Kidney glomerular epithelial cell (primary cell): ENCODE data around the gene GPR141.
"Not testable (repeated sequence)": the region's sequence is repeated elsewhere in the genome, so short reads cannot be mapped to it uniquely, and the experiment has no call there.

Source experiments
- DNase-seq: peaks from one replicate; lab custom pipeline; 2025; lab: John Stamatoyannopoulos, UW

GPR141 gene

DNA sequence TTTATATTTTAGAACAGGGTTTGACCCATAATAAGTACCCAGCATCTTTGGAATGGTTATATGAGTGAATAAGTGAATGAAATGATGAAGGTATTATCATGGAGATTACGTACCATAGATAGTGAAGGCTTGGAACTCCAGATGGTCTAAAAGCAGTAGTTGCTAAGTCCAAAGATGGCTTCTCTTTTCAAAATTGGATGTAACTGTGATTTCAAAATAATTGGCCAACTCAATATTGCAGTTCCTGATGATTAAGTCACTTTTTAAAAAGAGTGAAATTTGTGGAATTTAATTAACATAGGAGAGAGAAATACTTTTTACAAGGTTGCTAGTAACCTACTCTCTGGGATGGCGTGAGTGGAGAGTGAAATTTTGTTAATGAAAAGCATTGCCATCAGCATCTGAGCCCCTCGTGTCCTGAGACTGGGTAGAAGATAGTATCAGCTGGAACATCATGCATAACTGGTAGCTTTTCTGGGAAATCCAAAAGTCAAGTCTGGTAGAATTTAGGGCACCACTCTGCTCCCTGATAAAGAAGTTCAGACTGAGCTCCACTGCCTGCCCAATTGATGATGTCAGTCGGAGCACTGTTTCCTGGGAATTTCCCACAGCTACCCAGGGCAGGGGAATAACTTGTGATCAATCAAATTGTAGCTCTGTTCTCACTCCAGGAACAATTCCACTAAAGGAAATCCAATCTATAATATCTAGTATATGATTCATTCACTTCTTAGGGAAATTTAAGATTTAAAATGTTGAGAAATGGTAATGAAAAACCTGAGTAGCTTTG is 3.2 kb downstream of the GPR141 start:
- no peak for DNase-seq

DNA sequence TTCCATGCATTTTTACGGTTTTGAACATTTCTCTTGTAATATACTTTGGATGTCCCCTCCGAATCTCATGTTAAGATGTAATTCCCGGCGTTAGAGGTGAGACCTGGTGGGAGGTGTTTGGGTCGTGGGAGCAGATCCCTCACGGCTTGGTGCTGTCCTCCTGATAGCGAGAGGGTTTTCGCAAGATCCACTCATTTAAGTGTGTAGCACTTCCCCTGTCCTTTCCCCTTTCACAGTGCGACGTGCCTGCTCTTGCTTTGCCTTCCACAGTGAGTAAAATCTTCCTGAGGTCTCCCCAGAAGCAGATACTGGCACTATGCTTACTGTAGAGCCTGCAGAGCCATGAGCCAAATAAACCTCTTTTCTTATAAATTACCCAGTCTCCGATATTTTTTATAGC is 6.6 kb downstream of the GPR141 start:
- DNase-seq: no peak

- no peak for DNase-seq
Measured at GRCh38 chr7:37694208-37695094, 10.9 kb downstream of the GPR141 start.

DNA sequence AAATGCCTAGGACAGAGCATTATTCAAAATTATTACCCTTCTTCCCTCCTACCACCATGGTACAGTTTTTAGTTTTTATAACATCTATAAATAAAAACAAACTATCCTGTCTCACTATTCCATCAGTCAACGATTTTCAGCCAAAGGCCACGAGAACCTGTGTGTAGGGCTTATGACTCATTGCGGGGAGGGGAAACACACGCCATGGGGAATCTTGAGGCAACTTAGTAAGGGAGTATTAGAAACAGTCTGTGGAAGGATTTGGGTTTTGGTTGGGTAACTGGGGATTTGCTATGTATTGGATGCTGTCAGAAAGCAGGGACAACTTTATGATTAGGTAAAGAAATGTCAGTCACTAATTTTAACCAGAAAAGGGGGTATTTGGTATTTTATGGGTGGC is 14.7 kb downstream of the GPR141 start:
- no peak for DNase-seq

DNA sequence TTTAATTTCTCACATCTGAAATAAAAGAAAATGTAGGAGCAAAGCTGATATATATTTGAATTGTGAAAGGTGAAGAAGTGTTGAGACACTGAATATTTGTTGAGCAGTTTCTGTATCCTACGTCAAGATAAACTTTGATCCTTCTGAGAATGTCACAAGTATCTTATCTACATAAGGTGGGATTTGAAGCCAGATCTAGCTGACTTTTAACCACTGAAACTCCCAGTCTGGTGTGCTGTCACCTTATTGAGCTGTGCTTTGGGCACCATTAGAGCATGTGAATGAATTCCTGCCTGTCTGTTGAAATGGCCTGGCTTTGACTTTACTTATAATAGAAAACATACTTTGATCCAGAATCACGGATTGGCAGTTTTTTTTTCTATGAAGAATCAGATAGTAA is 15.2 kb downstream of the GPR141 start:
- DNase-seq: no peak

GRCh38 chr7:37701769-37702168 is 18.2 kb downstream of the GPR141 start:
- DNase-seq: no peak

DNA sequence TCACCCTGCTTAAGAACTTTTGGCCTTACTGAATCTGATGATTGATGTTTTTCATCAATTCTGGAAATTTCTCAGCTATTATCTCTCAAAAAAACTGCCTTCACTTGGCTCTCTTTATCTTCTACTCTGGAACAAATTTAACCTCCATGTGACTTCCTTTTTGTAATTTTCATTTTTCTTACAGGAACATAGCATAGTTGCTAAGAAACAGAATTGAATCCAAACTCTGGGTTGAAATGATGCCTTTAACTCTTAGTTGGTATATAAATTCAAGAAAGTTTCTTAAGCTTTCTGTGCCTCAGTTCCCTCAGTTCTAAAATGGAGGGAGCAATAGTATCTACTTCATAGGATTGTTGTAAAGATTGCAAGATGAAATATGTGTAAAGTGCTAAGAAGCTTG is 19.8 kb downstream of the GPR141 start:
- DNase-seq: no peak

GRCh38 chr7:37704328-37704833 is 20.8 kb downstream of the GPR141 start:
- not testable (repeated sequence) for DNase-seq

GRCh38 chr7:37705976-37706375 is 22.4 kb downstream of the GPR141 start:
- DNase-seq: no peak

GRCh38 chr7:37706804-37707203 is 23.2 kb downstream of the GPR141 start:
- DNase-seq: no peak

DNA sequence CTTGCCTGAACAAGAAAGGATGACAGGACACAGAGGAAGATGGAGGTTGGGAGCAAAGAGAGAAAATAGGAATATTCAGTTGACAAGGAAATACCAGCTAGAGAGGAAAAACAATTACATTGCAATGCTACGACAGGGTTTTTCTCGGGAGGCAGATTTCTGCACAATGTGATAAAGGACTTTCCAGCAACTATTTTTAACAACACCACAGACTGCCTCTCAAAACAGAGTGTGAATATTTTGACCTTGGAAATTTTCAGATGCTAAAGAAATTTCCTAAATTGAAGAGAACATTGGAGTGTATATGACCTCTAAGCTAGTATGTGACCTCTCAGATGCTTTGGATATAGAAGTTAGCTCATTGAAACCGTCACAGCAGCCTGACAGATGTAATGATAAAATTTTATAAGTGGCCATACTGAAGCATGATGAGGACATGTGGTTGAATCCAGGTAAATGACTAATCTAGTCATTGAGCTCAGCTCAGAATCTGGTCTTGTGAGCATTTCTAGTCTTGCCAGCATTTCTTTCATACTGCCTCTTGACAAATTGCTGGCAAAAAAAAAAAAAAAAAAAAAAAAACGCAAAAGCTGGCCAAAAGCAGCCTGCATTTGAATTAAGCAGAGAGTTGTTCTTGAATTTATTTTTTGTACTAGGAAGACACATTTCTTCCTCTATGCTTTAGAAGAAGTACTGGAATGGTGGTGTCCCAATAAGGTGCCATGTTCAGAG is 24.4 kb downstream of the GPR141 start:
- DNase-seq: no peak

DNA sequence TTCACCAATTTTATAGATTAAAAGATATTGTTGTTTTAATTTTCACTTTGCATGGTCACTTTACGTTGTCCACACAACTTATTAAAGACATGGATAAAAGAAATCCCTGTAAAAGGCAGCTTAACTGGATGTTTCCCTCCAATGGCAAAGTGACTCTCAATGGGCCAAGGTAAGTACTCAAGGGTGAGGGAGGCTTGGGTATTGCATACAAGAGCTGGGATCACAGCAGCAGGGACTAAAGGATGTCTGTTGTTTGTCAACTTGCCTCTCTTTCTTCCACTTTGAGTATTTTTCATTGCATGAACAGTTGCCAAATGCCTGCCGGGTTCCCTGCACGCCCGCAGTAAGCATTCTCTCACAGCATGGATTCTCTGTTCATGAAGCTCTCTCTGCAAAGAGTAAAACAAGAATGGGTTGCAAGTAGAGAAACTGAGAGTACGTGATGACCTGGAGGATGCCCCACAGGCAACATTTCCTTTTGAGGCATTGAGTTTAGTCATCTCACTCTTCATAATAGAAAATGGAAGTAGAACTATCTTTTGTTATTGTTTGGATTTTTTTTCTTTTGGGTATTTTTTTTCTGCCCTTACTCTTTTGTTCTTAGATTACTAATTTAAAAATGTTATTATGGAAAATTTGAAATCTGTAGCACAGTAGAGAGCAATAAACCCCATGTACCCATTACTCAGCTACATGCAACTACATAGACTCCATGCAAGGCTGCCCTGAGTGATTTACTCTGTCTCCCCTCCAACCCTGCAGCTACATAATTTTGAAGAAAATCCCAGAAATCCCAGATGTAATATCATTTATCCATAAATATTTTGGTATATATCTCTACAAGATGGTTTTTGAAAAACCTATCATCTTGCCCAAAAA is 26.3 kb downstream of the GPR141 start:
- no peak for DNase-seq

DNA sequence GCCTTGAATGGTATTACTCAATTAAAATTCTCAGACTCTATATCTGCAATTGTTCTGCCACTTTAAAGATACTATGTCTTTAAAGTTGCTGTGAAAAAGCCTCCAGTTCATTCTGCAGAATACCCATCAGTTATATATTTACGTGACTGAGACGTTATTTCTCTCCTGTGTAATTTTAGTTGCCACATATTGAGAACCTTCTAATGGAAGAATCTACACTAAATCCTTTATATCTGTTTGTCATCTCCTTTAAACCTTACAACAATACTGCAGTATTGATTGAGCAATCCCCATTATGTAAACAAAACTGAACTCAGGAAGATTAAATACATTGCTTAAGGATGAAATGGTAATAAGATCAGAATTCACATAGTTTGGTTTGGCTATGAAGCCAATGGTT is 30.0 kb downstream of the GPR141 start:
- no peak for DNase-seq

- no peak for DNase-seq
Measured at GRCh38 chr7:37714606-37715005, 31.0 kb downstream of the GPR141 start.

DNA sequence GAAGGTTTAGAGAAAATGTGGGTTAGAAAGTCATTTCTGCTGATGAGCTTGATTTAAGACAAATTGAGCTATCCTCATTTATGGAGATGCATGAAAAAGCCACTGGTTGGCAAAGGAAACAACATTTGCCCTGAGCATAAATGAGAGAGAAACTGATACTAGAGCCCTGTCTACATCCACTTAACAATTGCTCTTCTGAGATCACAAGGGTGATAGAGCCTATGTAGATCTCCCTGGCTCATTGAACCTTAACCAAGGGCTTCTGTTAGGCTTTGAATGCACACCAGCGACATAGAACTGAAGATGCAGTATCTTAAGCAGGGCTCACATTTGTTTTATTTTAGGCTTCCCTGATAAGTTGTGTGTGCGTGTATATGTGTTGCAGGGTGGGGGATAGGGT is 35.0 kb downstream of the GPR141 start:
- DNase-seq: no peak

DNA sequence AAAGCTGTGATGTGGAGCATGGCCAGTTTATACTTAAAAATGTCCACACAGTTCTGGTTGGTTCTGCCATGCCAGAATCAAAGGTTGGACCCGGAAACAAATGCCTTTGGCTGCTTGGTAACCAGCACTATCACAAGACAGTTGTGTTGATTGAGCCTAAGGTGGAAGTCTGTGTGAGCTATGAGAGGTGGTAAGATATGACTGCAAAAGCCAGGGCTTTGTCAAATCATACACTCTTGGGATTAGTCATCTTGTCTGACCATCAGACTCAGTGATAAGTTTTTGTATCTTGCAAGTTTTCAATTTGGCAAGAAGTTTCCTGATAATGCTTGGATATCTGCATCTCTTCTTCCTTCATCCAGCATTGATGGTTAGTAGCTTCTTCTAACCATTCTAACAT is 35.5 kb downstream of the GPR141 start:
- DNase-seq: no peak

DNA sequence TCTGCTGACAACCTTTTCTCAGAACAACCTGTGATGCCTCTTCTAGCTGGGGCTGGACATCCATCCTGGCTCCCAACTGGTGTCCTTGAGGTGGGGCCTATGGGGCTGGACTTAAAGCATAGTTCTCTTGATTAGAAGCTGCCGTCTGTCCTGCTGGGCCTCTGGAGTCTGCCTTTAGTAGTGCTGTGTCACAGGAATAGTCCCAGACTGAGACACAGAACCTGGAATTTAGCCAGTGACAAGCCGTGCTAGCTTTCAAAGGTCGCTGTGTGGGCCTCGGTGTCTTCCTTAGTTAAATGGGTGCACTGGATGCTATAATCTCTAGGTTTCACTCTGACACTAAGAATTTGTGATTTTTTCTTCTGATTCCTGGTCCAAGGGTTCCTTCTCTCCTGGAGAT is 41.2 kb downstream of the GPR141 start:
- no peak for DNase-seq

DNA sequence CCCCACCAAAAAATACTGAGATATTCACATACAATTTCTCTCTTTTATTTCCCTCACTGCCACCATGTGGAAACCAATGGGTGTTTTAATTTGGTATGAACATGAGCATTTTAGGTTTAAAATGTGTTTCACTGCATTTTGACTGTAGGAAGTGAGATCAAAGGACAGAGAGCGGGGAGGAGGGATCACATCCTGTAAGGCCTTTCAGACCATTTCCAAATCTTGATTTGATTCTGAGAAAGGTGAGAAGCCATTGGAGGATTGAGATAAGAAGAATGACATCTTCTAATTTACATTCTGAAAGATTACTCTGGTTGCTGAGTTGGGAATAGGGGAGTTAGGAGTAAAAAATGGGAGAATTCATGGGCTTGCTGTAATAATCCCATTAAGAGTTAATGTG is 42.5 kb downstream of the GPR141 start:
- no peak for DNase-seq

GRCh38 chr7:37728747-37729146 is 45.2 kb downstream of the GPR141 start:
- DNase-seq: peak; percentile 49

- no peak for DNase-seq
Measured at GRCh38 chr7:37729181-37729580, 45.6 kb downstream of the GPR141 start.

GRCh38 chr7:37730501-37730900 is 46.9 kb downstream of the GPR141 start:
- peak; percentile 76 for DNase-seq
